SK-N-MC (cell line): Measurements from ENCODE around the gene XPNPEP1.

ENCODE experiments used
- EZH2 ChIP-seq: fragments of 200-600 bp; sonication (generic); IDR thresholded peaks from one replicate; pipeline ENCODE4 v1.6.1; 2017; ENCODE audit warnings: antibody characterized with exemption
- POLR2AphosphoS5 ChIP-seq: IDR thresholded peaks from 2 replicates; pipeline ENCODE4 v1.6.1; 2012; ENCODE audit warnings: mild to moderate bottlenecking, low read depth, low read length, borderline replicate concordance

DNA sequence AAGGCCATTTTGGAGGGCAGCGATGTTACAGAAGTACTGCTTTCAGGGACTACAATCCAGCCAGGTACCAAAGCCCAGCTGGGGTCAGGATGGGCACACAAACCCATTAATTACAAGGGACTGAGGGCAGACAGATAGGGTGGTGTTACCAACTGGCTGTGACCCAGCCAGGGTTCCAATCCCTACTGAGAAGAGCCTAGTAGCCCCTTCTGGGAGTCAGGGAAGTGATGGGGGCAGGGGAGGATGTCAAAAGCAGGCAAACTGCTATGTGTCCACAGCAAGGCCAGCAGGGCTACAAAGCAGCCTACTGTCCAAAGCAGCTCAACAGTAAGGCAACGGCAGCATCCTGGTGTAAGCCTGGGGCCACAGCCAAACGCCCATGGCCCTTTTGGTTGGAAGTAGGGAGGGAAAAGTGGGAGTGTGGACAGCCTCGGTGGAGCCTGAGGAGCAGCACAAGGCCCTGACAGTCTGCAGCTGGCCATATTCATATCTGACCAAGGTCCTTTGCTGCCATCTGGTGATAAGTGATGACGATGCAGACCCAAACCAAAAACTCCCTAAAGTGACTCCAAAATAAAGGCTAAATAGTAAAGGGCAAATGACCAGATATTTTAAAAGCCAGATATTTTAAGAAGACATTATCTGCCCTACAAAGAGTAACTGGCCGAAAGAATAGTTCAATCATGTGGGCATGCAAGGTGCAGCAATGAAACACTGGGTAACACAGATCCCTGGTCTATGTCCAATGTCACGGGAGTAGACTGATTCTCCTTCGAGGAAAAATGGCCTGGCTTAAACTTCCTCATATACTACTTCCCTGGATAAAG is 56.9 kb downstream of the XPNPEP1 start:
- TF ChIP-seq EZH2, result no peak
- no peak for TF ChIP-seq POLR2AphosphoS5
